ENCODE measurements around the gene ZCCHC14. TPM values are rescaled to one million over a fixed set of nuclear protein-coding genes. Genes with fewer than 3 reads are reported as not detected.
"Not testable (repeated sequence)": the region's sequence is repeated elsewhere in the genome, so short reads cannot be mapped to it uniquely, and the experiment has no call there.

Gene ZCCHC14
- total RNA-seq, 2 experiments from 2014 or later = 4.2 to 5.0 TPM

DNA sequence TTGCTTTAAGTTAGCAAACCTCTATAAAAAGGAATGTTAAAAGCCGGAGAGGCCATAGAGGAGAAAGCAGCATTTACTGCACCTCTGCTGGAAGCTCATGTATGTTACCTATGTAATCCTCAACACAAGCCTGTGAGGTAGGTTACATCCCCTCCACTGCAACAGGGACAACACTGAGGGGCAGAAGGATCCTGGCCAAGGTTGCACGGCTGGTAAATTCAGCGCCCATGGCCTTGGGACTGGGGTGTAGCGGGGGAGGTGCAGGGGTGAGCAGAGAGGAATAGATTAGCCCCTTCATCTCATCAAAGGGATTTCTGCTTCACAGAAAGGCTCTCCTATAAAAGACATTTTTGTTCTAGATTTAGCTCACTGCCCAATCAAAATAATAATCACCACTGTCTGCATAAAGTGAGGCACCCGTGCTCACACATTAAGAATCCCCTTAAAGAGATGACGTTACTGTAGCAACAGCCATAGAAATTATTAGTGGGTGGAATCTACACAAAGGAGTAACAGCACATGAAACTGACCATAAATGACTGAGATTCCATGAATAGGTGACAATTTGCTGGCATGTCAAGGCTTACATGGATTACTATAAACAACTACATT, 3.3 kb downstream of the ZCCHC14 start:
- DNase-seq = no peak
- H3K4me3 Mint-ChIP-seq = peak overlapping the region; percentile 70
- POLR2A ChIA-PET = interaction anchor here (0.7 kb wide), 1 partner anchor 106 kb away, joined by 3 read pairs; the partner anchor contains the start of gene FBXO31
- no peak overlapping the region for H3K27ac Mint-ChIP-seq
- H3K27me3 Mint-ChIP-seq = peaks cover 35% of the 10 kb centered on the region
- H3K4me1 Mint-ChIP-seq = peaks cover 60% of the 10 kb centered on the region
- CTCF ChIA-PET = interaction anchor here (1.0 kb wide), 1 partner anchor 95 kb away, joined by 3 read pairs; no protein-coding TSS in a partner anchor
- H3K9me3 Mint-ChIP-seq = no peaks in the 10 kb centered on the region
- no peaks in the 10 kb centered on the region for H3K36me3 Mint-ChIP-seq (ENCODE audit: low read depth)

DNA sequence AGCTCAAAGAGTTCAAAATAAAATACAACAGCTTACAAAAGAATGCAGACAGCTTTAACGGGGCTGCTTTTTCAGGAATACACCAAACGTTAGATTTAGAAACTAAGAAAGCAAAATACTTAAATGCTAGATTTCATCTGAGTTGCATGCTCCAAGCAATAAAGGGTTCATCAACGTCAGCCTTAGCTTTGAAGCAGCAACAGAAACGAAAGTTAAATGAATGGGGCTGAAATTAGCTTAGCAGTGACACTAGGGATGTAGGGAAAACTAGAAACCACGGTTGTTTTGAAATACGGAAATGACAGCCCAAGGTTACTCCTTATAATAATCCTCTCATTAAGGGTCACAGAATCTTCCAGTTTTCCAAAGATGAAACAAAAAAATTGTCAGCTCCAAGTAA, 3.9 kb downstream of the ZCCHC14 start:
- H3K36me3 Mint-ChIP-seq (ENCODE audit: low read depth); CTCF ChIA-PET; H3K9me3 Mint-ChIP-seq; H3K27ac Mint-ChIP-seq; H3K4me3 Mint-ChIP-seq; POLR2A ChIA-PET; DNase-seq: not testable (repeated sequence)
- H3K4me1 Mint-ChIP-seq = peaks cover 61% of the 10 kb centered on the region
- H3K27me3 Mint-ChIP-seq = peaks cover 31% of the 10 kb centered on the region

DNA sequence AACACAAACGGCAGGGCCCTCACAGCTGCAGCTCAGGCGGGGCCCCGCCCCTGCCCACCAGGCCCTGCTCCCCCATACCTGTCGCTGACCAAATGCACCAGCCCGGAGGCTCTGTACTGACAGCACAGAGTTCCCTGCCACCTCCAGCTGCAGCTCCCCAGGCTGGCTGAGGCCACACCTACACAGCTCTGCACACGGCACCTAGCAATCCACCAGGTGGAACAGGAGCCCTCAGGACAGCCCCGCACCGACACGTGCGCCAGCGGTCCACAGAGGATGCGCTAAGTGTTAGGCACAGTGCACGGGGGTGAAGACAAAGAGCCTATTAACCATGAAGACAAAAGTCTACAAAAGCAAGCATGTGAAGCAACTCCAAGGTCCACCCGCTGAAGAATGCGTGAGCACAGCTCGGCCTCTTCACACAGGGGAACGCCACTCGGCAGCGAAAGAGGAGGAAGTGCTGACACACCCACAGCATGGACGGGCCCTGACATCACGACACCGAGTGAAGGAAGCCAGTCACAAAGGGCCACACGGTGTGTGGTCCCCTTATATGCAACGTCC, 5.4 kb downstream of the ZCCHC14 start:
- H3K4me3 Mint-ChIP-seq = peak overlapping the region; percentile 35
- H3K4me1 Mint-ChIP-seq = peaks cover 55% of the 10 kb centered on the region
- H3K27ac Mint-ChIP-seq = no peak overlapping the region
- ChIA-PET POLR2A (no interaction called here), CTCF (no interaction called here)
- no peak for DNase-seq
- H3K36me3 Mint-ChIP-seq (ENCODE audit: low read depth) = no peaks in the 10 kb centered on the region
- H3K9me3 Mint-ChIP-seq = no peaks in the 10 kb centered on the region
- peaks cover 26% of the 10 kb centered on the region for H3K27me3 Mint-ChIP-seq

DNA sequence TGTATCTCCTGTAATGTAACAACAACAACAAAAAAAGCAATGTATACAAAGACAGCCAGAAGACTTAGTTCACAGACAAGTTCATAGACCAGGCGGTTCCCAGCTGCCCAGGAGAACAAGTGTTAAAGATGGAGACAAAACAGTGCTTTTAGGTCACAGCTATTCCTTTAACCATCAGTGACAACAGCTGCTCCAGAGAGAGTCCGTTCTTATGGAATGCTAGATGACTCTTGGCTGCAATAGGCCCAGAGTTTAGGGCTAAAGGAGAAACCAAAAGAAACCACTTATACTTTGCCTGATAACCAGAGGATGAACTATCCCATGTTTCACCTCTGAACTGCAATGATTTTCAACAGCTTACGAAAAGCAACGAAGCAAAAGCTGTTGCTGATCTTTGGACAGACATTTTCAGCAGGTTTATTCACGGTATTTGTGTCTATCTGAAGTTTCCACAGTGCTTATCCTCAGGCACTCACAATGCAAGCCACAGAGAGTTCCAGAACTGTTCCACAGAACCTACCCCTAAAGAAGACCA, 6.0 kb downstream of the ZCCHC14 start:
- no peak overlapping the region for H3K27ac Mint-ChIP-seq
- peaks cover 26% of the 10 kb centered on the region for H3K27me3 Mint-ChIP-seq
- no peaks in the 10 kb centered on the region for H3K36me3 Mint-ChIP-seq (ENCODE audit: low read depth)
- ChIA-PET CTCF (no interaction called here), POLR2A (no interaction called here)
- H3K4me1 Mint-ChIP-seq = peaks cover 55% of the 10 kb centered on the region
- H3K9me3 Mint-ChIP-seq = no peaks in the 10 kb centered on the region
- H3K4me3 Mint-ChIP-seq = no peak overlapping the region
- no peak for DNase-seq

DNA sequence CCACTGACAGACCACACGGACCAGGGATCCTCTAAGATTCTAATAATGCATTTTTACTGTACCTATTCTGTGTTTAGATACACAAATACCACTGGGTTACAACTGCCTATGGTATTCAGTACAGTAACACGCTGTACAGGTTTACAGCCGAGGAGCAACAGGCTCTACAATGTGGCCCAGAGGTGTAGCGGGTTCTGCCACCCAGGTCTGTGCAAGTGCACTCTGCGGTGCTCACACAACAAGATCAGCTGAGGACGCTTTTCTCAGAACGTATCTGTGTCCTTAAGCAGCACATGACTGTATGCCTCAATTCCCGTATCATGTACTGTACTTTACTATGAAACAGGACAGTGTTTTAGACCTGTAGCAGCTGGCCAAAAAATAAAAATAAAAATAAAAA, 6.5 kb downstream of the ZCCHC14 start:
- CTCF ChIA-PET = no interaction called here
- no peaks in the 10 kb centered on the region for H3K9me3 Mint-ChIP-seq
- H3K27ac Mint-ChIP-seq = no peak overlapping the region
- peaks cover 25% of the 10 kb centered on the region for H3K27me3 Mint-ChIP-seq
- no peak for DNase-seq
- H3K4me3 Mint-ChIP-seq = no peak overlapping the region
- no peaks in the 10 kb centered on the region for H3K36me3 Mint-ChIP-seq (ENCODE audit: low read depth)
- peaks cover 53% of the 10 kb centered on the region for H3K4me1 Mint-ChIP-seq
- POLR2A ChIA-PET = no interaction called here

DNA sequence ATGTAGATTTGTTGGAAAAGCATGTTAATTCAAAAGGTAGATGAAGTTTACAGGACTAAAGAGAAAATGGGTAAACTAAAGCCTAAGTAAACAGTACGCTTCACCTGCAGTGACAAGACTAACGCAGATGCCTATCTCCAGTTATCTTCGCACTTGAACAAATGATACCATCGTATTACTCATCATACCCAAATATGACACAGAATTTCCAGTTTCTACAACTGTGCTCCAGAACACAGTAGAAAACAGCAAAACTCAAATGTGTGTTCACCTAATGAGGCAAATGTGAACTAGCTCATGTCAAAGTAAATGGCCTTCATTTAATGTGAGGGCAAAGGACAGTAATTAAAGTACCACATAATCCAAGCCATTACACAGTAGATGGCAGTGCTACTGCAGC, 7.0 kb downstream of the ZCCHC14 start:
- H3K36me3 Mint-ChIP-seq (ENCODE audit: low read depth); H3K9me3 Mint-ChIP-seq; H3K27ac Mint-ChIP-seq; DNase-seq; POLR2A ChIA-PET; H3K4me3 Mint-ChIP-seq: not testable (repeated sequence)
- peaks cover 49% of the 10 kb centered on the region for H3K4me1 Mint-ChIP-seq
- CTCF ChIA-PET = interaction anchor here (0.7 kb wide), 1 partner anchor 34 kb away, joined by 3 read pairs; no protein-coding TSS in a partner anchor
- peaks cover 22% of the 10 kb centered on the region for H3K27me3 Mint-ChIP-seq

DNA sequence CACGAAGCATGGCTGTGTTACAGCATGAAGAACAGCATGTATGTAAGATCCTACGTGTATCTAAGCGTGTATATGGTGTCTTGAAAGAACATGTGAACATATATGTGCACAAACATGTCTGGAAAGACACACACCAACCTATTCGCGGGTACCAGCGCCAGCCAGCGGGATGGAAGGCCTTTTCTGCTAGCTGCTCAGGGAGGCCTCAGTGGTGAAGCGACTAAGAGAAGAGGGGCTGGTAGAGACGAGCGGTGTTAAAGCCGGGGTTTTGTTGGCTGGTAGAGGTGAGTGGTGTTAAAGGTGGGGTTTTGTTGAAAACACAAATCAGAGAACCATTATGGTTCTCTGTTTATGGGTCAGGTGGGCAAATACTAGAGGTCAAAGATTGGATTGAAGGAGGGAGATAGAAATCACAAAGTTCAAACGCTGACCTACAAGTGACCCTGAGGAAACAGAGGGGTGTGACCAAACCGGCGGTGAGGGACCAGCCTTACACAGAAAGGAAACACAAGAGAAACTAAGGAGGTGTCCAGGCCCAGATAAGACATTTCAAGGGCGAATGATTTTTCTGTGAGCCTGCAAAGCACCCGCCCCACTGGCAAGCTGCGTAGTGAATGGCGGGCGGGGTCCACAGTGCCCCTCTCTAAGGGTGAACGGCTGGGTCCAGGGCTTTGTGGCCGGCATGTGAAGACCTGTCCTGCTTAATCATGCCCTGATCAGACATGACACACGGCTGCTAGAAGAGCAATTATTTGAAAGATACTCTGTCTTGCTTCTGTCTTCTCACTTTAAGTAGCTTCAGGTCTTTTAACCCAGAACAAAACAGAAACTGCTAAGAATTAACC, 8.1 kb downstream of the ZCCHC14 start:
- ChIA-PET POLR2A (no interaction called here), CTCF (interaction anchor here (0.7 kb wide), 1 partner anchor 136 kb away, joined by 3 read pairs; no protein-coding TSS in a partner anchor)
- DNase-seq = no peak
- Mint-ChIP-seq H3K4me1 (peaks cover 38% of the 10 kb centered on the region), H3K27me3 (peaks cover 12% of the 10 kb centered on the region), H3K36me3 (ENCODE audit: low read depth) (no peaks in the 10 kb centered on the region), H3K9me3 (no peaks in the 10 kb centered on the region), H3K27ac (no peak overlapping the region), H3K4me3 (no peak overlapping the region)

DNA sequence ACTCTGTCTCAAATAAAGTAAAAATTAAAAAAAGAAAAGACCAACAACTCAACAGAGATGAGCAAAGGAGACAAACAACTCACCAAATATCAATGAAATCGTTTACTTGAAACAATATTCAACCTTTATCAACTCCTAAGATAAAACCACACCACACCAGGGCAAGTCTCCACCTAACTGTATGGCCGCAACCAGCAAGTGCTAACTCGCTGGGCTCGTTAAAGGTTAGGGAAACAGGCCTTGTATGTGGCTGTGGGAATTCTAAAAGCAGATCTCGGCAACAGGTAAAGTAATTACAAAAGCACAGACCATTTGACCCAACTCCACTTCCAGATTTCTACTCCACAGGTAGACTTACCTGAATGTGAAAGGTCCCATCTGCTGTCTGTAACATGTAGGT, 9.3 kb downstream of the ZCCHC14 start:
- ChIA-PET POLR2A (no interaction called here), CTCF (no interaction called here)
- H3K36me3 Mint-ChIP-seq (ENCODE audit: low read depth) = no peaks in the 10 kb centered on the region
- no peaks in the 10 kb centered on the region for H3K9me3 Mint-ChIP-seq
- no peak overlapping the region for H3K27ac Mint-ChIP-seq
- H3K4me3 Mint-ChIP-seq = no peak overlapping the region
- H3K27me3 Mint-ChIP-seq = peaks cover 3% of the 10 kb centered on the region
- no peak for DNase-seq
- peaks cover 29% of the 10 kb centered on the region for H3K4me1 Mint-ChIP-seq

DNA sequence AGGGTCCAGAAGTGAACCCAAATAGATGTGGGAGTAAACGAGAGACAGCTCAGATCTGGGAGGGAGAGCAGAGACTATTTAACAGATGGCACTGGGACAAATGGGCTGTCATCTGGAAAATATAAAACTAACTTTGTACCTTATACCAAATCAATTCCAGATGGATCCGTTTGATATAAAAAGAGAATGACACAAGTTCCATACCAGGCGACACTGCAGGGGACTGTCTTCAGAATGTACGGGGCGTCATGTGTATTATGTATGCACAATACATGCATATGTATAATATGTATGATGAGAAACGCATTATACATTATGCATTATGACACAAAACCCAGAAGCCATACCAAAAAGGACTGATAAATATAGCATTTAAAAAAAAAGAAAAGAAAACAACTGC, 10.2 kb downstream of the ZCCHC14 start:
- H3K27ac Mint-ChIP-seq; POLR2A ChIA-PET; CTCF ChIA-PET; H3K36me3 Mint-ChIP-seq (ENCODE audit: low read depth); H3K9me3 Mint-ChIP-seq; H3K27me3 Mint-ChIP-seq; DNase-seq; H3K4me3 Mint-ChIP-seq: not testable (repeated sequence)
- H3K4me1 Mint-ChIP-seq = peaks cover 28% of the 10 kb centered on the region

DNA sequence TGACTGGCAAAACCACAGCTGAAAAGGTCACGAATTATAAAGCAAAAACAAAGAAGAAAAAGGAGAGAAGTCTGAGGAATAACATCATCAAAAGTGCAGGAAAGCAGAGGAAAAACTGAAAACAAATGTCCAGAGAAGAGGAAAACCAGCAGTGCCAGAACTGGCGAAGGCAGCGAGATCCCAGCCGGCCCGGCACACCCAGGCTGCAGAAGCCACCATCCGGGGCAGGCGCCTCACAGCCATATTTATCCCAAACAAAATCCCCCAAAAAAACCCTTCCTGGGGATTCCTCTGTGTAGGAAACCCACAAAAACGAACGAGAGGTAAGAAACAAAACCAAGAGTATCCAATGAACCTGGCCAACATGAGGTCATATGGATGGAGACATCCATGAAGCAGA, 10.6 kb downstream of the ZCCHC14 start:
- no peak overlapping the region for H3K27ac Mint-ChIP-seq
- no peaks in the 10 kb centered on the region for H3K36me3 Mint-ChIP-seq (ENCODE audit: low read depth)
- H3K4me1 Mint-ChIP-seq = peaks cover 24% of the 10 kb centered on the region
- POLR2A ChIA-PET = no interaction called here
- no peak for DNase-seq
- H3K4me3 Mint-ChIP-seq = no peak overlapping the region
- no peaks in the 10 kb centered on the region for H3K27me3 Mint-ChIP-seq
- CTCF ChIA-PET = no interaction called here
- H3K9me3 Mint-ChIP-seq = no peaks in the 10 kb centered on the region

DNA sequence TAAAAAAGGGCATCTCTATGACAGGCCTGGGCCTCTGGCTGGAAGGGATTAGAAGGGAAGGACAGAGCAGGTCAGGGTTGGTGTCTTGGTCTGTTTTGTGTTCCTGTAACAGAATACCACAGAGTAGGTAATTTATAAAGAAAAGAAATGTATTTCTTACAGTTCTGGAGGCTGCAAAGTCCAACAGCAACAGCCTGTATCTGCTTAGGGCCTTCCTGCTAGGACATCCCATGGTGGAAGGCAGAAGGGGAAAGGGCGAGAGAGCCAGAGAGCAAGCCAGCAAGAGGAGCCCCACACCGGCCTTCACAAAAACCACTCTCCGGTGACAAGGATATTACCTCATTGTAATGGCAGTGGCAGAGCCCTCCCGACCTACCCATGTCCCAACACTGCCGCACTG, 11.1 kb downstream of the ZCCHC14 start:
- H3K36me3 Mint-ChIP-seq (ENCODE audit: low read depth); H3K27ac Mint-ChIP-seq; DNase-seq; H3K9me3 Mint-ChIP-seq; H3K27me3 Mint-ChIP-seq; POLR2A ChIA-PET; CTCF ChIA-PET; H3K4me3 Mint-ChIP-seq: not testable (repeated sequence)
- H3K4me1 Mint-ChIP-seq = peaks cover 22% of the 10 kb centered on the region

DNA sequence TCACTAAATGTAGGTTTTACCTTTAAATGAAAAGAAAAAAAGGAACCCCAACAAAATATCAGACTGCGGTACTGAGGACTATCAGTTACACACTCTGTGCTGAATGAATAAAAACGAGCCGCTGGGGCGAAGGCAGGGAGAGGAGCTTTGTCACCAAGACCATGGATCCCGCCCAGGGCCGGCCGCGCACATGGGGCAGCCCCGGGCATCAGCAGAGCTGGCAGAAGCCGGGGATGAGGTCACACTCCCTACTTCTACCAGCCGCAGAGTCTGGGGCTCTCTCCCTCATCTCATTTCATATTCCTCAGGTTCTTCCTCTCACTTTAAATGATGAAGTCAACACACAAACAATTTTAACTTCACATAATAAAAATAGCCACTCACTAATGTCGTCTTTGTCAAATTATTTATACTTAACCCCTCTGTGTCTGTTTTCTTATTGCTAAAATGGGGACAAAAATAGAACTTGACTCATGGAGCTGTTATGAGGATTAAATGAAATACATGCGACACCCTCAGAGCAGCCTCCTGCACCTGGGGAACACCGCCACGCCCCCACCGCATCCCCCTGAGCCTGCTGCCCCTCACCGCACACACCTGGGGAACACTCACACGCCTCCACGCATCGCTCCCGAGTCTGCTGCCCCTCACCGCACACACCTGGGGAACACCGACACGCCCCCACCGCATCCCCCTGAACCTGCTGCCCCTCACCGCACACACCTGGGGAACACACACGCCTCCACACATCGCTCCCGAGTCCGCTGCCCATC, 15.4 kb downstream of the ZCCHC14 start:
- CTCF ChIA-PET; H3K9me3 Mint-ChIP-seq; POLR2A ChIA-PET; H3K27me3 Mint-ChIP-seq; H3K27ac Mint-ChIP-seq; H3K4me3 Mint-ChIP-seq; DNase-seq; H3K4me1 Mint-ChIP-seq; H3K36me3 Mint-ChIP-seq (ENCODE audit: low read depth): not testable (repeated sequence)

DNA sequence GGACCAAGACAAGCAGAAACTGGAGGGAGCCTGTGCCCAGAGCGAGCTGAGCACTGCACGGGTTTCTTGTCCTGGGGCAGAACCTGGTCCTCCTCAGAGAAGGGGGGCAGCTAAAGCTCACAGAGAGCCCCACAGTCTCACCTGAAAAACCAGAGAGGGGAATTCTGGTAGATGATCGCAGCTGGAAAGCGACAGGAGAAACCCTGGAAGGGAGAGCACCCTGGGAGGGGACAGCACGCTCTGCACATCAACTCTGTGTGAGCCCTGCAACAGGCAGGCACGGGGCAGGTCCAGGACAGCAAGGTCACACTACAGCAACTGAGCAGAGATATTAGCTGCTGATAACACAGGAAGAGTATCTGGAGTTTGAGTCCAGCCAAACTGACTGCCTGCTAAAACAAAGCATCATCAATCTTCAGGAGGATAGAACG, 18.2 kb downstream of the ZCCHC14 start:
- Mint-ChIP-seq H3K4me3 (no peak overlapping the region), H3K36me3 (ENCODE audit: low read depth) (no peaks in the 10 kb centered on the region), H3K9me3 (no peaks in the 10 kb centered on the region), H3K4me1 (no peaks in the 10 kb centered on the region), H3K27me3 (no peaks in the 10 kb centered on the region), H3K27ac (no peak overlapping the region)
- ChIA-PET POLR2A (no interaction called here), CTCF (no interaction called here)
- no peak for DNase-seq
